CD4-positive, alpha-beta T cell treated with Interleukin-6 at 100 ng/mL for 8 hours (primary cell): ENCODE data around the gene ATP13A3.

Source experiments
- DNase-seq: peaks from one replicate; pipeline ENCODE4 v3.0.0-alpha.2; 2020; ENCODE audit warnings: mixed read lengths, low spot score

Gene ATP13A3

DNA sequence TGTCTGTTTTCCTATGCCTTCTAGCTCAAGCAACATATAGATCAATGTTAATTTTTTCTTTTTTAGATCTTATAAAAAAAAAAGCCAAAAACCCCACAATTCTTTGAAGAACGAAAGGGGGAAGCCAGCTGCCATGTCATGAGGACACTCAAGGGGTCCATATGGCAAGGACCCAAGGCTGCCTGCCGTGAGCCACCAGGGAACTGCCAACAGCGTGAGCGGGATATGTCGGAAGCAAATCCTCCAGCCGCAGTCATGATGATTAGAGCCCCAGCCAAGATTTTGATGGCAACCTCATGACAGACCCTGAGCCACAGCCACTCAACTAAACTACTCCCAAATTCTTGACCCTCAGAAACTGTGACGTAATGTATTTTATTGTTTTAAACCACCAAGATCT, 94.2 kb downstream of the ATP13A3 start:
- DNase-seq, result no peak

DNA sequence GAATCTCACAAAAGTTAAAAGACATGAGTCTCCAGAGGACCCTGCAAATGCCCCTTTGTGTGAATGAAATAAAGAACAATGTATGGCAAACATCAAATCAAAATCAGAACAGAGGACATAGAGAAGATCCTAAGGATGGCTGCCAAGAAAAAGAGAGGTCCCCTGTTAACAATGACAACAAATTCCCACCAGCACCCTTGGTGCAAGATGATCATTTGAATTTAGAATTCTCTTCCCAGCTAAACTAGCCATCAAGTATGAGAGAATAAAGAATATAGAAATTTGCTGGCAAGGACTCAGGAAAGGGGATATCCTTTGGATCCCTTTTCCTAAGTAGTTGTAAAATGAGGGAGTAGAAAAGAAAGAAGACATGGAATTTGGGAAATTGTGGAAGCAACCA, 96.0 kb downstream of the ATP13A3 start:
- DNase-seq, result no peak

DNA sequence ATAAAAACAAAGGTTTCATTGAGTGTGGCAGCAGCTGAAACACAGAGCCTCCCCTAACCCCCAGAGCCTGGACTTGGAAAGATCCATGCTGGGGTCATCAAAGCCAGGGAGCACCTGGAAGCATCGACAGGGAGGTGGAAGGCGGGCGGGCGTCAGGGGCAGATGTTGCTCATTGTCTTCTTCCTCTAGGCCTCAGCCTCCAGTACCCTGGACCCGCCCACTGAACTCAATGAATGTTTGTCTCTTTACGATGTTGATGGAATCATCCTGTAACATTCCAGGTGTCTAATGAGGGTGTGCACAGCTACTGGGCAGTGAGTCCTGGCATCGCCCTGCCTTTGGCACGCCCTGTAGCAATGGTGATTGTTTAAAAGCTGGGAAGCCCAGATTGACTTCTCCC, 97.5 kb downstream of the ATP13A3 start:
- DNase-seq, result no peak

DNA sequence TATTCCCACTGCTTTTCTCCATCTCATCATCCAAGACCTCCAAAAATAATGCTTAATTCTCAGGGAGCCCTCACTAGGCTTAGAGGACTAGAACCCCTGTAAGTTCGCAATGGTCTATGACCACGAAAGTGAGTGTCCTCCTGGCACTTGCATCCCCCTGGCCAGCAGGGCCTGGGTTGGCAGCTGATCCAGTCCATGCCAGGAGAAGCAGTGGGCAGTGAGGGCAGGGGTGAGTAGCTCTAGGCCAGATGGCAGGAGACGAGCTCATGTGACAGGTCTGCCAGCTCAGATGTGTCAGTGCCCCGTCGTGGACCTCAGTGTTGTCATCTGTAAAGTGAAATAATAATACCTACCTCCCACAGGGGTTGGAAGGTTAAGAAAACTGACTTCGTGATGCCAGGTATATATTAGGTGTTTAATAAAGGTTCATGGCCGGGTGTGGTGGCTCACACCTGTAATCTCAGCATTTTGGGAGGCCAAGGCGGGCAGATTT, 98.8 kb downstream of the ATP13A3 start:
- DNase-seq, result no peak

DNA sequence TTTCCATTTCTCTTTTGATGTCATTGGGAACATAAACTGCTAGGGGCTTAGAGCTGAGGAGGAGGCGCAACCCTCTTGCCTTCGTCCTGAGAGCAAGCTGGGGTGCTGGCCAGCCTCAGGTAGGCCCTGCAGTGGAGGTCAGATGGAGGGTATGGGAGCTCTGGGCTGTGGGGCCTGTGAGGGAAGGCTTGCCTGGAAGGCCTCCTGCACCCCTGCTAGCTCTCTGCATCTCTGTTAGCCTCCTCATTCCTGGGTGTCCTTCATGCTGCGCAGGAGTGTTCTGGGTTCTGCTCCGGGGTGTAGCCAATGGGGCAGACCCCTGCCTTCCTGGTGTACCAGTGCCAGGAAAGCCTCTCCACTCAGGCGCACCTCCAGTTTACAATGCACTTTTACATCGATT, 99.5 kb downstream of the ATP13A3 start:
- DNase-seq, result no peak

DNA sequence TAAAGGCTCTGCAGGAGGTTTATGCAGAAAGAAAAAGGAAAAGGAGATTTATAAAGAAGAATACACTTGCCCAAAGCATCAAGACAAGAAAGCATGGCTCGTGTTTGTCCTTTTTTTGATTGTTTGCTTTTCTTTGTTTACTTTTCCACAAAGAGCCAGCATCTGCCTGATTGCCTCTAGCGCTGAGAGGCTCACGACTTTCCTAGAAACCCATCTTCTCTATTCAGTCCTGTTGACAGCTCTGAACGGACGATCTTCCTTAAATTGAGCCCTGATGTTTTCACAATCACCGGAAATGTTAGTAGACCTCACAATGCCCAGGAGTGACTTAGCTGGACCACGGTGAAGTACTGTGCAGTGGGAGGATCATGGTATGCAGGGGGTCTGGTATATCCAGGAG, 100.2 kb downstream of the ATP13A3 start:
- no peak for DNase-seq

DNA sequence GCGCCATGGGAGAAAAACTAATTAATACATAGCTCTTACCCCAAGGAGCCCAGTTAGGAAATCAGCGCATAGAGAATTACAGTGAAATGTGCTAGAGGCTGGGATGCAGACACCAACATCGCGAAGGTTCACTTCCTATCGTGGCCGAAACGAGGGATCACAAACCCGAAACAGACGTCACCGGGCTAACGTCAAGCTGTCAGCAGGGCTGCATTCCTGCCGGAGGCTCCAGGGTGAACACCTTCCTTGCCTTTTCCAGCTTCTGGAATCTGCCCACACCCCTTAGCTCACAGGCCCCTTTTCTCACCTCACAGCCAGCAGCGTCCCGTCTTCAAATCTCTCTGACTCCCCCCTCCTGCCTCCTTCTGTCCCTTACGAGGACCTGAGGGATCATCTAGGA, 100.7 kb downstream of the ATP13A3 start:
- DNase-seq, result no peak

DNA sequence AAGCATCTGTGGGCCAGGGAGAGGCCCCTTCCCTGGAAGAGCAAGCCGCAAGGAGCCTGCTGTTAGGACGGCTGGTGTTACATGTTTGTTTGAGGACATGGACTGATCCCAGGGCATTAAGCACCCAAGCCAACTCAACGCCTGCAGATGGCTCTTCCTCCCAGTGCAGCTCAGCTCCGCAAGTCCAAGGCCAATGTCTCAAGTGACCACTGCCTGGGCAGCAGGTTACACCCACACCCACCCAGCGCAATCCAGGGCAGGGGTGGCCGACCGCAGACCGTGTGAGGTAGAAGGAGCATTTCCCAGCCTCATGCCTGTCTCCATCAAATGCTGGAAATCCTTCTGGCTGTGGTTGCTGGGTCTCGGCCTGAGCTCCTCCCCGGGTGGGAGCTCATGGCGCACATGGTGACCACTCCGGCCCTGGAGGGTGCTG, 102.2 kb downstream of the ATP13A3 start:
- DNase-seq, result no peak

DNA sequence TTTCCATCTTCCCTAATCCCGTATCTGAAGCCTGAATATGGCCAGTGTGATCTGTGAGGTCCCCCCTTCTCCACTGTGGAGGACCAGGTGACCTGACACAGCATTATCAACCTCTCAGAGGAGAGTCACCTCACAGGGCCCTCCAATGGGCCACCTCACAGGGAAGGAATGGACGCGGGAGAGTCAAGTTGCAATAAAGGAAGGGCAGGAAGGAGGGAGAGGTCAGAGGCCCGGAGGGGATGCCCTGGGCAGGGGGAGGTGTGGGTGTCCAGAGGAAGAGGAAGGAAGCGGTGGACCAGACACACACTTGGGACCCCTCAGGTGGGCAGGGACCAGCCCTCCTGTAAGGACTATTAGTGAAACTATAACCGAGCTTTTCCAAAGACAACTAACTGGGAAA, 102.6 kb downstream of the ATP13A3 start:
- no peak for DNase-seq

DNA sequence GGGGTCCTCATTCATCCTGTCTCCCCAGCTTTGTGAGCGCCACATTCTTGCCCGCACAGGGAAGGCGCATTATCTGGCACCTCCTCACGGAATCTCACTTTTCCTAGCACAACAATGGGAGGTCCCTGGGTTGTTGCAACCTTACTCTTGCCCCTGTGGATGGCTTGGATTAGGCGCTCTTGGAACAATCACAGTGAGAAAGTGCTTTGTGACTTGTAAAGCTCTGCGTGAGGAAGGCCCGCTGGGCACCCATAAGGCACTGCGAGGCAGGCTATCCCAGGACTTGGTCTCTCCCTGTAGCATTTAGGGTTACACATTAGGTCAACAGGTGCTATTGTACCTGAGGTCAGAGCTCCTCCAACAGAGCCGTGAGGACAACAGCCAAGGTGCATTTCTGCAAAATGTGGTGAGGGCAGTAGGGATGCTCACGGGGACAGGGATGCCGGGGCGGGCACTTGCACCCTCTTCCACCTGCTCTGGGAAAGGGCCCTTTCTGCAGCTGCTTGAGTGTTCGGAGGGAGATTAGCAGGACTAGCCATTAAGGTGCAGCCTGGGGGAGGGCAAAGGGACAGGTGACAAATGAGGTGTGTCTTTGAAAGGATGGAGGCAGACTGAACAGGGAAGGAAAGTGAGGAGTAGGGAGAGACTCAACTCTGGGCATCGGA, 103.4 kb downstream of the ATP13A3 start:
- DNase-seq, result no peak

DNA sequence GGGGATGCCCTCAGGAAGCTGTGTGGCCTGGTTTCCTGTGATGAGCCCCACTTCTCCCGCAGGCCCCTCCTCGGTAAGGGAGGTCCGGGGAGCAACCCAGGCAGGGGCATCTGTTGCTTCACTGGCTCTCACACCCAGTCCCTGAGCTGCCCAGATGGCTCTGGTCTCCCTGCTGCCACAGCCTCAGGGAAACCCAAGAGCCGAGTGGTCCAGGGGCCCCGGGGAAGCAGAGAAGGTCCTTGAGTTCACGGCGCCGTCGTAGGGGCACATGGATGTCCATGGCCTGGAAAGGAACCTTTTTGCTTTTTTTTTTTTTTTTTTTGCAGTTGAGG, 103.9 kb downstream of the ATP13A3 start:
- DNase-seq, result no peak

DNA sequence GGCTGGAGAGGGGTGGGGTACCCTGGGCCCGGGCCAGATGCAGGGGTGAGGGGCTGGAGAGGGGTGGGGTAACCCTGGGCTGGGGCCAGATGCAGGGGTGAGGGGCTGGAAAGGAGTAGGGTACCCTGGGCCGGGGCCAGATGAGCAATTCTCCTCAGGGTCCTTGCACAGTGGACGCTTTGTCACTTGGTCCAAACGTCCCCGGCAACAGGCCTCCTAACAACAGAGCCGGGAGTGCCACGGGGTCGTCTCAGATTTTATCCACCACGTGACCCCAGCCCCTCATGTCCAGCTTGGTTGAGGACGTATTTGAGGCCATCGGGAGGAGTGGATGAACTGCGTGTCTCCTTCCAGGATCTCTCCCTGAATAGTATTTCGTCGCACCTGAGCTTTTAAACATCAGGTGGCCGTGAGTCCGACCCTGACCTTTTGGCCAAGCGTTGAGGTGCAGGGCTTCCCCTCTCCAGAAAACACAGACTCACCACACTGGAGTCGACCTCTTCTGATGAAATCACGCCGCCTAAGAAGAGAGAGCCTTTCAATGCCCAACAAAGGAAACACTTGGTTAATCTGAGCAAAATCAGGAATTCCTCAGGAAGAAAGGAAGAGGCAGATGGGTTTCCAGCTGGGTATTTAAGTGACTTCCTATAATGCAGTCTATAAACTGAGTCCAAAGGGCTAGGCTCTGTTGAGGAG, 104.5 kb downstream of the ATP13A3 start:
- no peak for DNase-seq

DNA sequence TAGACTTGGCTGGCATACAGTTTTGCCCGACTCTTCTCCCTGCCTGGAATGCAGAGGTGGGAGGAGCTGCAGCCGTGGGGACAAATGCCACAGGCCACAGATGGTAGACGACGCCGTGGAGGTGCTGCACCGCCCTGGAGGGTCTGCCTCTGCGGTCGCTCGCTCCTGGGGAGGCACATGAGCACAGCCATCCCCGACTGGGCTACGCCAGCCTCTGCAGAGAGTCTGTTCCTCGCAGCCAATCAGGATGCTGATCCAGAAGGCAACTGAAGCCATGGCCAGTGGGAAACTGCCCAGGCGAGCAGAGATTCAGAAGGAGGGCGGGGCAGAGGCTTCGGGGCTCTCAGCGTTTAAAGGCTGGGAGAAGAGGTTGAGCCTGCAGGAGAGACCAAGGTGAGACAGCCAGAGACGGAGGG, 105.3 kb downstream of the ATP13A3 start:
- DNase-seq, result no peak

DNA sequence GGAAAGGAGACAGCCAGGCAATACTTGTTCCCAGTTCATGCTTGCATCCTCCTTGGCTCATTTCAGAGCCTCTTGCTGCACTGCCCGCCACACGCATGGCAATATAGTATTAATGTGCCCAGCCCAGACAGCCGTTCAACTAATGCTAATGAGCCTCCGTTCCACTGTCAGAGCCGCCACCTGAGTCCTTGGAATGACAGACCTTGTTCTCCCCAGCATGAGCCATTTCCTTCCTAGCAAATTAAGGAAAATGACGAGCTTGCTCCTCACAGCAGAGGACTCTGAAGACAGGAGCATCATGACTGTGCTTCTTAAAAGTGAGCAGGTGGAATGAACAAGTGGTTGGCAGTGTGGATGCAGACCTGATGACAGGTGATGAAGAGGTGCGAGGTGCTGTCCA, 106.5 kb downstream of the ATP13A3 start:
- DNase-seq, result no peak

DNA sequence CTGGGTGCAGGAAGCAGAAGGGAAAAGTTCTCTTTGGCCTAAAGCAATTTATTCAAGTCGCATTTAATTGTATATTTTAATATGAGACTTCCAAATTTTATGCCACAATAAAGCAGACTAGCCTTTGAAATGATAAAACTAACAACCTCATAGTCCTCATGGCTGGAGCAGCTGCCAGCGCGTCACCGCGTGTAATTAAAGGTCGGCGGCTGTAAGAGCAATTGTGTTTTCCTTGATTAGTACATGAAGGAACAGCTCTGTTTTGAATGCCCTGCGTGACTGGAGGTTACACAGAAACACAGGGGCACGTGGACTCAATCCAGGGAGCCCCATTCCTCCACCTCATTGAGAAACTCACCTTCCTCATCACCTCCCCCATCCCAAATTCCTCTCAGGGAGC, 107.2 kb downstream of the ATP13A3 start:
- DNase-seq, result no peak

DNA sequence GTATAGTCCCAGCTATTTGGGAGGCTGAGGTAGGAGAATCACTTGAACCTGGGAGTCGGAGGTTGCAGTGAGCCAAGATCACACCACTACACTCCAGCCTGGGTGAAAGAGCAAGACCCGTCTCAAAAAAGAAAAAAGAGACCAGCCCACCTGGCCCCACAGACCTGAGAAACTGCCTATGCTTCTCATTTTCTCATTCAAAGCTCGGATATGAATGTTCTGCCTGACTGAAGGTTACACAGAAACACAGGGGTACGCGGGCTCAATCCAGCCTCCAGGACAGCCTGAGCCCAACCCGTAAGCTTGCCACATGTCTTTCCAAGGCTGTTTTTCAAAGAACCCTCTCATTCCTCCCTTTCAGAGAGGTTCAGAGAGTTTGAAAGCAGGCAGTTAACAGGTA, 107.6 kb downstream of the ATP13A3 start:
- no peak for DNase-seq

DNA sequence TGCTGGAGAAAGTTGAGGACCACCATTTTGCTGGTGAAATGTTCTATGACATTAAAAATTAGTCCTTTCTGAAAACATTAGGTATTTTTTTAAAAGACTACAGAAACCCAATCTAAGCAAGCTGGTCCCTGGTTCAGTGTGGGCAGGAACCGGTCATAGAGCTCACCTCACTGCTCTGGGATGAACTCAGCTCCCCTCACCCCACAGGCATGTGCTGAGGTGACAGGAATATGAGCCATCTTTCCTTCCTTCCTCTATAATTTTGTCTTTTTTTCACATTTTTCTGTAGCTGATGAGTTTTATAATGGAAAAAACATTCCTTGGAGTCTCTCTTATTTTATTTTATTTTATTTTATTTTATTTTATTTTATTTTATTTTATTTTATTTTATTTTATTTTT, 109.1 kb downstream of the ATP13A3 start:
- DNase-seq, result no peak

DNA sequence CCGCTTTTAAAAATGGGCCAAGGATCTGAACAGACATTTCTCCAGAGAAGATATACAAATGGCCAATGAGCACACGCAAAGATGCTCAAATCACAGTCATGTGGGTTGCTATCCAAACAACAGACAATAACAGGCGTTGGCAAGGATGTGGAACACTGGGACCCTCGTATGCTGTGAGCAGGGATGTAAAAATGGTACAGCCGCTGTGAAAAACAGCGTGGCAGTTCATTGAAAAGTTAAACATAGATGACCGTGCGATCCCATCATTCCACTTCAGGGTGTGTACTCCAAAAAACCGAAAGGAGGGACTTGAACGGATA, 110.6 kb downstream of the ATP13A3 start:
- no peak for DNase-seq

DNA sequence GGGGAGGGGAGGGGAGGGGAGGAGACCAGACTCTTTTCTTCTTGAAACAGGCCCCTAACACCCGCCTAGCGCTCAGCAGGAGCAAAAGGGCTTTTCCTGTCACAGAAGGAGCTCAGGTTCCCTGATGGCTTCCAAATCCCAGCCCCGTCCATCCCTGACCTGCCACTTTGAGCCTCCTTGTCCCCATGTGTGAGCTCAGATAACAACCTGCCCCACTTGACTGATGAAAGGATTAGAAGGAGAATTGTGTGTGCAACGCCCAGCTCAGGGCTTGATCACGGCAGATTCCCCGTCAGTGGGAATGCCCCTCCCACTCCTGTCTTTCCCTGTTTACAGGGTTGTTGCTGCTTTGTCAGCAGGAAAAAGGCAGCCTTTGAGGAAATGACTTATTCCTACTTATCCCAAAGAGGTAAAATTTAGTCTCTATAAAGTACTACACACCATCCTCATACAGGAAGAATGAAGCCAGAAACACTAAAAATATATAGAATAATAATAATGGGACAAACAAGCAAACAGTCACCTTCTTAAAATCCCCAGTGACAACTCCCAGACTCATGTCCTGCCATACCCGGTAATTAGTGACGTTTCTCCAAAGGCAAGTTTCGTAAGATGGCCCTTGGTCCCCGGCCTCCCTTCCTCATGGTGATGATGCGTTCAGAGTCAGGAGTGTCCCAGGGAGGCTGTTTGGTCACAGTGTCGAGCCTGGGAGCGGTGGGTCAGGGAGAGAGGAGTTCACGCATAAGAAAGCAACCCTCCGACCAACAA, 111.1 kb downstream of the ATP13A3 start:
- no peak for DNase-seq

DNA sequence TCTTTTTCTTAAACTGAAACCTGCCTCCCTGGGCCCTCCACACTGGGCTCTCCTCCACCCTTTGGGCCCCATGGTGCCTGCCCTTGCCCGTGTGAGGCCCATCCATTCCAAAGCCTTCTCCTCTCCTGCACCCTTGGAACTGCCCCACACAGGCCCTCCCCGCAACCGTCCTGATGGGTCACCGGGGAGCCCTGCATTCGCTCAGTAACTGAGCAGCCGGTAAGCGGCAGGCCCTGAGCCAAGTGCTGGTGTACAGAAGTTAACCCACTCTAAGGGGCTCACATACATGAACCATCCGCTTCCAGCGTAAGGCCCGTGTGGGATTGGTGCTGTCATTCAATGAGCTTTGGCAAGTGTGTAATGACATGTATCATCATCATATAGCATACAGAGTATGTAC, 111.9 kb downstream of the ATP13A3 start:
- no peak for DNase-seq

DNA sequence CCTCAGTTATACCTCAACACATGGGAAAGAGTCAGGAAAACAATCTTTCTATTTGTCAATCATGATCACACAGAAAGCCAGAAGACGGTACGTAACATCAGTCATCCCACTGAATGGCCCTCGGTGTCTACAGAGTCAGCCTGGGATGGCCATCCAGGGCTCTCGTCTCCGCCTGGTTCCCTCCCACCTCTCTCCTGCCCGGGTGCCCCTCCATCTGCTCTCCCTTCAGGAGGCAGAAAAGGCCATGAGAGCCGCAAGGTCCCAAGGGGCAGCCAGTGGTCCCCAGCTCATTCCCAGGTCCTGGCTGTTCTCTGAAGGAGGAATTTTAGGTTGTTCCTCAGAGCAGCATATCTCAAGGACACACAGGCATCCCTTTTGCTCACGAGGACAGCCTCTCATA, 112.9 kb downstream of the ATP13A3 start:
- no peak for DNase-seq

DNA sequence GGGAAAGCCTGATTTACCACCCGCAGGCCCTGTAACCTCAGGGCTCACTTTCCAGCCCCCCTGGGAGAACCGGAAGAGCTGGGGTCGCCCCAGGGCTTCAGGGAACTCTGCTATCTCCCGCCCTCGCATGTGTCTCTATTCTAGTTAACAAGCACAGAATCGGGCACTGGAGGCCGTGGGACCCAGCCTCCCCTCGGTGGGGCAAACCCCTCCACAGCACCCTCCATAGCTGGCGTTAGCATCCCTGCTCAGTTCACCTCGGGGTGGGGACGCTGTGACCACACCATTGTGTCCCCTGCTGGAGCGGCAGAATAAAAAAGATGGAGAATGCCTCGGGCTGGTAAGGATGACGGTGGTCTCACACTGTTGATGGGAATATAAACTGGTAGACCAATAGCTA, 113.8 kb downstream of the ATP13A3 start:
- DNase-seq, result no peak

DNA sequence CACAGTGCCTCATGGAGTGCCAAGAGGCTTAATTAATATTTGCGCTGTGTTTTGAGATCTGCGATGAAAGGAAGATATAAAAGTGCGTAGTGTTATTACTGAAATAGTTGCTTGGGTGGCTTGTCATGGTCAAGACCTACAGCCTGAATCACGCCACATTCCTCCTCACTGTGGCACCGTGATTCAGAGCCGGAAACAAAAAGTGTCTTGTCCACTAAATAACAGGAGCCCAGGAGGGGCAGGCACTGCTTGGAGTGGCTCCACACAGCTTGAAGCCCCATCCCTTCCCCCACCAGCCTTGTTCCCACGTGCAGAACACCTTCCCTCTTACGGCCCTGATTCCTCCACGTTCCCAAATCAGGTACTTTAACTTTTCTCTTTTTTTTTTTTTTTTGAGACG, 116.0 kb downstream of the ATP13A3 start:
- DNase-seq, result no peak
